GM23248 (cell line): ENCODE data around the gene ZNF91. TPM values are rescaled to one million over a fixed set of nuclear protein-coding genes. Genes with fewer than 3 reads are reported as not detected.
"Not testable (repeated sequence)": the region's sequence is repeated elsewhere in the genome, so short reads cannot be mapped to it uniquely, and the experiment has no call there.

Experiments used
- DNase-seq: peaks from one replicate; pipeline ENCODE4 v3.0.0-alpha.2; 2015
- H2AFZ ChIP-seq: fragments of 200-600 bp; sonication (generic); 2 replicates; pipeline ENCODE4 v1.6.1; 2016; ENCODE audit warnings: antibody characterized with exemption
- H3F3A ChIP-seq: fragments of 200-600 bp; sonication (generic); 2 replicates; pipeline ENCODE4 v1.6.1; 2016; ENCODE audit warnings: mild to moderate bottlenecking, antibody characterized with exemption, mixed run types; ENCODE audit not compliant: insufficient read depth
- H3K27ac ChIP-seq: fragments of 200-600 bp; sonication (generic); 2 replicates; pipeline ENCODE4 v1.5.1; 2016; ENCODE audit warnings: mild to moderate bottlenecking
- H3K27me3 ChIP-seq: fragments of 200-600 bp; sonication (generic); replicated peaks from 2 replicates; pipeline ENCODE4 v1.6.1; 2016; ENCODE audit warnings: mild to moderate bottlenecking; ENCODE audit not compliant: insufficient read depth
- H3K36me3 ChIP-seq: fragments of 200-600 bp; sonication (generic); 2 replicates; pipeline ENCODE4 v1.6.1; 2016; ENCODE audit warnings: low read depth, mild to moderate bottlenecking
- H3K4me1 ChIP-seq: fragments of 200-600 bp; sonication (generic); 2 replicates; pipeline ENCODE4 v1.6.1; 2016; ENCODE audit warnings: mild to moderate bottlenecking; ENCODE audit not compliant: insufficient read depth
- H3K4me2 ChIP-seq: fragments of 200-600 bp; sonication (generic); one replicate; pipeline ENCODE4 v1.6.1; 2016; ENCODE audit warnings: mild to moderate bottlenecking; ENCODE audit not compliant: unreplicated experiment
- H3K4me3 ChIP-seq: fragments of 200-600 bp; sonication (generic); 2 replicates; pipeline ENCODE4 v1.5.1; 2016; ENCODE audit warnings: mild to moderate bottlenecking
- H3K79me2 ChIP-seq: fragments of 200-600 bp; sonication (generic); 2 replicates; pipeline ENCODE4 v1.6.1; 2016; ENCODE audit warnings: mild to moderate bottlenecking; ENCODE audit not compliant: insufficient read depth
- H3K9ac ChIP-seq: fragments of 200-600 bp; sonication (generic); 2 replicates; pipeline ENCODE4 v1.6.1; 2016; ENCODE audit warnings: mild to moderate bottlenecking
- H3K9me2 ChIP-seq: fragments of 200-600 bp; sonication (generic); 2 replicates; pipeline ENCODE4 v1.6.1; 2016; ENCODE audit warnings: mixed run types, mild to moderate bottlenecking, moderate library complexity; ENCODE audit not compliant: insufficient read depth
- H3K9me3 ChIP-seq: fragments of 200-600 bp; sonication (generic); one replicate; pipeline ENCODE4 v1.6.1; 2017; ENCODE audit warnings: low read depth
- H4K20me1 ChIP-seq: fragments of 200-600 bp; sonication (generic); 2 replicates; pipeline ENCODE4 v1.6.0; 2016; ENCODE audit not compliant: insufficient read depth
- EZH2 ChIP-seq: fragments of 200-600 bp; sonication (generic); IDR thresholded peaks from 2 replicates; pipeline ENCODE4 v1.6.1; 2018; ENCODE audit warnings: antibody characterized with exemption, mild to moderate bottlenecking; ENCODE audit not compliant: insufficient read depth, poor library complexity, severe bottlenecking
- EZH2phosphoT487 ChIP-seq: fragments of 200-600 bp; sonication (generic); IDR thresholded peaks from 2 replicates; pipeline ENCODE4 v1.6.1; 2018; ENCODE audit warnings: antibody characterized with exemption, moderate library complexity, mild to moderate bottlenecking, low read depth; ENCODE audit not compliant: insufficient read depth
- WGBS, 2 experiments: methylation state at CpG; one replicate each; pipeline ENCODE4 v1.1.6; 2015 to 2017; ENCODE audit warnings: low lambda C conversion rate in 2 of 2, low coverage in 1 of 2; ENCODE audit errors: missing lambda C conversion rate in 2 of 2; 5-methylcytosine and 5-hydroxymethylcytosine counted together
- in situ Hi-C: fragments of 300-500 bp; cut with MboI; formaldehyde crosslinking; loops from 2 replicates; pipeline ENCODE4 v1.15.0; 2020
- polyA plus RNA-seq: library from polyadenylated mRNA; unstranded; fragments of >200 nt; fragmentation: Nextera tagmentation; extraction: Ambion mirVana; gene quantifications from 2 replicates; pipeline ENCODE4 v1.2.1, GENCODE V29; 2016
- total RNA-seq: library from RNA; depleted of rRNA; stranded (reverse); fragments of >200 nt; shearing (Covaris generic); gene quantifications from 2 replicates; pipeline ENCODE4 v1.2.3, GENCODE V29; 2014

The ZNF91 gene
- total and polyA plus RNA-seq, 2 experiments from 2014 or later: 8.2 to 10.5 TPM

GRCh38 chr19:23321953-23322549 lies 73.2 kb downstream of the ZNF91 start:
- 82 to 86% methylated on average over 4 of the region's 4 CpGs for WGBS, 2 experiments
- in situ Hi-C loops: no loop called here
- no peak overlapping the region for H2AFZ ChIP-seq

DNA sequence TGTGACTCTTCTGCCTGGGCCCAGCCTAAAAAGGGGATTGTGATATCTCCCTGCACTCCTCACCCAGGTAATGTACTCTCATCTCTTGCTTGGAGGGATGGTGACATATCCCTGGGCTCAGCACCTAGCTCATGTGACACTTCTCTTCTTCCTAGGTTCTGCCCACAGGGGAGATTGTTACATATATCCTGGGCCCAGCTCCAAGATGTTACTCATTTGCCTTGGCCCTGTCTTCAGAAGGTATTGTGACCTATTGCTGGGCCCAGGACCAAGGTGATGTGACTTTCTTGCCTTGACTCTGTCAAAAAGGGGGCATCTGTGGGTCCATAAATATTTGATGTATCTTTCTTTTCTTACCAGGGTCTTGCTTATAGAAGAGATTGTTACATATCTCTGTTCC lies 73.9 kb downstream of the ZNF91 start:
- H3F3A ChIP-seq, H3K4me3 ChIP-seq, H3K9me3 ChIP-seq, H3K4me1 ChIP-seq, in situ Hi-C loops, H4K20me1 ChIP-seq, H3K9ac ChIP-seq, H3K27me3 ChIP-seq, H3K27ac ChIP-seq, H3K36me3 ChIP-seq, H3K9me2 ChIP-seq, H3K4me2 ChIP-seq, H2AFZ ChIP-seq, DNase-seq, H3K79me2 ChIP-seq: not testable (repeated sequence)

More at GRCh38 chr19:23321953-23322549, 73.2 kb downstream of the ZNF91 start:
- Histone ChIP-seq H3K4me1 (no peaks in the 10 kb centered on the region), H3F3A (no peaks in the 10 kb centered on the region), H3K4me2 (no peak overlapping the region), H3K9ac (no peak overlapping the region), H3K27ac (no peak overlapping the region), H3K4me3 (no peak overlapping the region), H3K27me3 (no peaks in the 10 kb centered on the region), H3K9me3 (no peaks in the 10 kb centered on the region), H3K79me2 (no peaks in the 10 kb centered on the region), H3K36me3 (no peaks in the 10 kb centered on the region), H3K9me2 (no peaks in the 10 kb centered on the region), H4K20me1 (no peaks in the 10 kb centered on the region)
- DNase-seq: no peak
- TF ChIP-seq EZH2: no peak
- TF ChIP-seq EZH2phosphoT487: no peak

GRCh38 chr19:23319571-23319970 lies 75.7 kb downstream of the ZNF91 start:
- H3F3A ChIP-seq, H3K9me3 ChIP-seq, H3K9me2 ChIP-seq, H3K27me3 ChIP-seq, DNase-seq, H3K4me1 ChIP-seq, H3K4me2 ChIP-seq, in situ Hi-C loops, H3K9ac ChIP-seq, H3K36me3 ChIP-seq, H4K20me1 ChIP-seq, H3K27ac ChIP-seq, H3K4me3 ChIP-seq, H3K79me2 ChIP-seq, H2AFZ ChIP-seq: not testable (repeated sequence)
- 77 to 81% methylated on average over 3 of the region's 3 CpGs for WGBS, 2 experiments

- H3K79me2 ChIP-seq, H3K4me1 ChIP-seq, H3F3A ChIP-seq, H2AFZ ChIP-seq, H3K9me2 ChIP-seq, H3K4me3 ChIP-seq, in situ Hi-C loops, H3K27ac ChIP-seq, H4K20me1 ChIP-seq, DNase-seq, H3K27me3 ChIP-seq, H3K9me3 ChIP-seq, H3K9ac ChIP-seq, H3K4me2 ChIP-seq, H3K36me3 ChIP-seq: not testable (repeated sequence)
- WGBS, 2 experiments: 58 to 64% methylated on average over 2 of the region's 2 CpGs
Measured at GRCh38 chr19:23318941-23319340, 76.3 kb downstream of the ZNF91 start.

- Histone ChIP-seq H3K9ac (no peak overlapping the region), H3K9me3 (no peaks in the 10 kb centered on the region), H3K27me3 (no peaks in the 10 kb centered on the region), H2AFZ (no peak overlapping the region), H3K9me2 (no peaks in the 10 kb centered on the region), H3K27ac (no peak overlapping the region), H3K79me2 (no peaks in the 10 kb centered on the region), H4K20me1 (no peaks in the 10 kb centered on the region), H3K4me1 (no peaks in the 10 kb centered on the region), H3K4me3 (no peak overlapping the region), H3K4me2 (no peak overlapping the region), H3F3A (no peaks in the 10 kb centered on the region), H3K36me3 (no peaks in the 10 kb centered on the region)
- 17 to 25% methylated on average over 1 of the region's 1 CpG for WGBS, 2 experiments
- DNase-seq: peak; percentile 7
- in situ Hi-C loops: no loop called here
- TF ChIP-seq EZH2phosphoT487 (no peak), EZH2 (no peak)
Measured at GRCh38 chr19:23318143-23318542, 77.1 kb downstream of the ZNF91 start.
